Astrocyte (in vitro differentiated cells and primary cell): Measurements from ENCODE around the gene ZFHX3.

Experiments
- EZH2 ChIP-seq: IDR thresholded peaks from 2 replicates; pipeline ENCODE4 v1.6.1; 2012; ENCODE audit warnings: mild to moderate bottlenecking, low read length, inconsistent platforms; ENCODE audit not compliant: insufficient read depth
- TF ChIP-seq, protein P1 (sequence below): IDR thresholded peaks from 2 replicates; pipeline ENCODE4 v1.5.1; 2011; ENCODE audit warnings: low read depth, mild to moderate bottlenecking, inconsistent platforms, low read length, moderate library complexity; ENCODE audit not compliant: insufficient read depth

- TF ChIP-seq, protein P1, sequence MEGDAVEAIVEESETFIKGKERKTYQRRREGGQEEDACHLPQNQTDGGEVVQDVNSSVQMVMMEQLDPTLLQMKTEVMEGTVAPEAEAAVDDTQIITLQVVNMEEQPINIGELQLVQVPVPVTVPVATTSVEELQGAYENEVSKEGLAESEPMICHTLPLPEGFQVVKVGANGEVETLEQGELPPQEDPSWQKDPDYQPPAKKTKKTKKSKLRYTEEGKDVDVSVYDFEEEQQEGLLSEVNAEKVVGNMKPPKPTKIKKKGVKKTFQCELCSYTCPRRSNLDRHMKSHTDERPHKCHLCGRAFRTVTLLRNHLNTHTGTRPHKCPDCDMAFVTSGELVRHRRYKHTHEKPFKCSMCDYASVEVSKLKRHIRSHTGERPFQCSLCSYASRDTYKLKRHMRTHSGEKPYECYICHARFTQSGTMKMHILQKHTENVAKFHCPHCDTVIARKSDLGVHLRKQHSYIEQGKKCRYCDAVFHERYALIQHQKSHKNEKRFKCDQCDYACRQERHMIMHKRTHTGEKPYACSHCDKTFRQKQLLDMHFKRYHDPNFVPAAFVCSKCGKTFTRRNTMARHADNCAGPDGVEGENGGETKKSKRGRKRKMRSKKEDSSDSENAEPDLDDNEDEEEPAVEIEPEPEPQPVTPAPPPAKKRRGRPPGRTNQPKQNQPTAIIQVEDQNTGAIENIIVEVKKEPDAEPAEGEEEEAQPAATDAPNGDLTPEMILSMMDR, result no peak
- no peak for TF ChIP-seq EZH2
Observed at GRCh38 chr16:73040136-73040535, 7.8 kb downstream of the ZFHX3 start.
